Epithelial cell of esophagus (primary cell): ENCODE data around the gene DENND5A.
"Not testable (repeated sequence)": the region's sequence is repeated elsewhere in the genome, so short reads cannot be mapped to it uniquely, and the experiment has no call there.

Source experiments
- DNase-seq: peaks from one replicate; pipeline ENCODE4 v3.0.0; 2010; ENCODE audit warnings: low read depth
- H3K4me3 ChIP-seq: 2 replicates; pipeline ENCODE4 v1.5.1; 2011; ENCODE audit warnings: mild to moderate bottlenecking, low read length, control low read depth
- TF ChIP-seq, protein P1 (sequence below): IDR thresholded peaks from 2 replicates; pipeline ENCODE4 v1.5.1; 2011; ENCODE audit warnings: low read depth, mild to moderate bottlenecking, low read length, control low read depth, inconsistent platforms; ENCODE audit not compliant: insufficient read depth; ENCODE audit errors: missing control alignments

DENND5A gene

DNA sequence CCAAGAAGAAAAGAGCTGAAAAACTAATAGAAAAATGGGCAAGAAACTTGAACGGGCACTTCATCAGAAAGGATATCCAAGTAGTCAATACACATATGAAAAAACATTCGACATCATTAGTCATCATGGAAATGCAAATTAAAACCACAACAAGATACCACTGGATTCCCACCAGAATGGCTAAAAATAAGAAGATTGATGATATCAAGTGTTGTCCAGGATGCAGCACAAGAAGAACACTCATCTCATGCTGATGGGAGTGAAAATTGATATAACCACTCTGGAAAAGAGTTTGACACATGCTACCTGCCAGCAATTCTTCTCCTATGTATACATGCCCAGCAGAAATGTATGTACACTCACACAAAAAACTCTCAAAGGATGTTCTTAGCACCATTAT lies 146.9 kb downstream of the DENND5A start:
- DNase-seq, result no peak
- H3K4me3 ChIP-seq, result no peak overlapping the region
- TF ChIP-seq, protein P1, sequence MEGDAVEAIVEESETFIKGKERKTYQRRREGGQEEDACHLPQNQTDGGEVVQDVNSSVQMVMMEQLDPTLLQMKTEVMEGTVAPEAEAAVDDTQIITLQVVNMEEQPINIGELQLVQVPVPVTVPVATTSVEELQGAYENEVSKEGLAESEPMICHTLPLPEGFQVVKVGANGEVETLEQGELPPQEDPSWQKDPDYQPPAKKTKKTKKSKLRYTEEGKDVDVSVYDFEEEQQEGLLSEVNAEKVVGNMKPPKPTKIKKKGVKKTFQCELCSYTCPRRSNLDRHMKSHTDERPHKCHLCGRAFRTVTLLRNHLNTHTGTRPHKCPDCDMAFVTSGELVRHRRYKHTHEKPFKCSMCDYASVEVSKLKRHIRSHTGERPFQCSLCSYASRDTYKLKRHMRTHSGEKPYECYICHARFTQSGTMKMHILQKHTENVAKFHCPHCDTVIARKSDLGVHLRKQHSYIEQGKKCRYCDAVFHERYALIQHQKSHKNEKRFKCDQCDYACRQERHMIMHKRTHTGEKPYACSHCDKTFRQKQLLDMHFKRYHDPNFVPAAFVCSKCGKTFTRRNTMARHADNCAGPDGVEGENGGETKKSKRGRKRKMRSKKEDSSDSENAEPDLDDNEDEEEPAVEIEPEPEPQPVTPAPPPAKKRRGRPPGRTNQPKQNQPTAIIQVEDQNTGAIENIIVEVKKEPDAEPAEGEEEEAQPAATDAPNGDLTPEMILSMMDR, result no peak

DNA sequence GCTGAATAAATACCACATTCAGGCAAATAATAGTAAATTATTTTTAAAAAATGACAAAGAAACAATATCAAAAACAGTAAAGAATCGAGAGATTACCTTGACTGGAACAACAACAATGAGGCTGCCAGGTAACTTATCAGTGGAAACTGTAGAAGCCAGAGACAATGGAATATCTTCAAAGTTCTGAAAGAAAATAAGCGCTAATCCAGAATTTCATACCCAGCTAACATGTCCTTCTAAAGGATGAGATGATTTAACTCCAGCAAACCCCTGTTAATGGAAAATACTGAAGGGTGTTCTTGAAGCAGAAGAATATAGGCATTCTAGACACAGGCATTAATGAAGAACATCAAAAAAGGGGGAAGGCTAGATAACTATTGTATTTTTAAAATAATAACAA lies 153.1 kb downstream of the DENND5A start:
- no peak for DNase-seq
- no peak overlapping the region for H3K4me3 ChIP-seq
- TF ChIP-seq, protein P1, result no peak

DNA sequence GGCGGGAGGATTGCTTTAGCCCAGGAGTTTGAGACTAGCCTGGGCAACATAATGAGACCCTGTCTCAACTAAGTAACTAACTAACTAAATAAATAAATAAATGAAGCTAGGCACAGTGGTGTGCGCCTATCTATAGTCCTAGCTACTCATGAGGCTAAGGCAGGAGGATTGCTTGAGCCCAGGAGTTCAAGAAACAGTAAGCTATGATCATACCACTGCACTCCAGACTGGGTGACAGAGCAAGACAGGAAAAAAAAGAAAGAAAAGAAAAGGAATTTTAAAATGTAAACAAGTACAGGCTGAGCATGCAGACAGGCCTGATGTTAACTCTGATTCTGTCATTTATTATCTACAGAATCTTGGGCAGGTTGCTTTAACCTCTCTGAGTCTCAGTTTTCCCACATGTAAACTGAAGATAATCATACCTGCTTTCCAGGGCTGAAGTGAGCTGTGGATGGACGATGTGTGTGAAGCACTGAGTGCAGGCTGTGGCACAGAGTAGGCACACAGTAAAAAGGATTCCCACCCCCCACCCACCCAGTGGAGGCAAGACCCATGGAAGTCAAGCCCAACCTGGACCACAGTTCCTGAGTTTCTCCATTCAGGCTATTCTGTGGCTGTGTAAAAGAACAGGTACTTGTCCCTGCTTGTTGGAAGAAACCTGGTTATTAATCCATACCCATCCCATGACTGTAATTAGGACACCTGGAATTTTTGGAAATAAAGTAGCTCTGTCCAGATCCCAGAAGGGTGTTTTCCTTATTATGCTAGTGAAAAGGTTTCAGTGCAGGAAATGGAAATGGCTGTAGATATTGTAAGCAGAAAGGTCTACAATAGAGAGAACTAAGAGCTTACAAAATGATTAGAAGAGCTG lies 155.1 kb downstream of the DENND5A start:
- peak; percentile 47 for DNase-seq
- no peak overlapping the region for H3K4me3 ChIP-seq
- TF ChIP-seq, protein P1, result no peak

DNA sequence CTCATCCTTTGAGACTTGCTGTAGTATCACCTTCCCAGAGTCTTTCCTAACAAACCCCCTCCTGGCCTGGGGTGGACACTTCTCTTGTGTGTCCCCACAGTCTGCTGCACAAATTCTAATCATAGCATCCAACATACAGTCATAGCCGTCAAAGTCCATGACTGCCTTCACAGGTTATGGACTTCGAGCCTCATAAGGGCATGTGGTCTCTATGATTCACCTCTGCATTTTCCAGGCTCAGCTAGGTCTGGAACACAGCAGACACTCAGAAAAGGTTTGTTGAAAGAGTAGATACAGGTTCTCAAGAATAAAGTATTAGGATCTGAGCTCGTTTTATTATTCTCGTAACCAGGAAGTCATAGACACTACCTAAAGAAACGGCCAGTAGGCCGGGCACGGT lies 160.6 kb downstream of the DENND5A start:
- TF ChIP-seq, protein P1, result no peak
- no peak overlapping the region for H3K4me3 ChIP-seq
- no peak for DNase-seq

DNA sequence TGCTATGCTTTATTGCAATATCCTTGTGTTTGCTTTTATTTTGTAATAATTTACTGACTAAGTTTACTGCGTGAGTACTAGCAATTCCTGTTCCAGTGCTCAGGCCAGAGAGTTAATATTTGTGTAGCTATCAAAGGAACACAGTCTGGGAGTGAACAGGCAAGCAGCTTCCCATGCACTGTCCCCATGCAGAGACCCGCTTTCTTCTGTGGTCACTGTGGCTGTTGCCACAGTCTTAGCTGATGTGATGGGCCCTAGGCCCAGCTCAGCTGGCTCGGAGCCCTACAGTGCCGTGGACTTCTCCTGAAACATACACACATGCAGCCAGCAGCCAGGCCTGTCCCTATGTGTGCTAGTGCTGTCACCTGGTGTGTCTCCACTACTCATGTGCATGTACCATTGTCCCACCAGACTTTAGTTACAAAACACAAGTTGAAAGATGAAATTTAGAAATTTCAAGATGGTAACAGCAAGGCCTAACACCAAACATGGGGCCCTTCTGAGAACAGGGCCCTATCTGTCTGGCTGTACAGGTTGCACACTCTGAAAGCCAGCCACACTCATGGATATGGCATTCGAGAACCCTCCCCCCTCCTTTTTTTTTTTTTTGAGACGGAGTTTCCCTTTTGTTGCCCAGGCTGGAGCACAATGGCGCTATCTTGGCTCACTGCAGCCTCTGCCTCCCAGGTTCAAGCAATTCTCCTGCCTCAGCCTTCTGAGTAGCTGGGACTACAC lies 161.4 kb downstream of the DENND5A start:
- H3K4me3 ChIP-seq, result no peak overlapping the region
- TF ChIP-seq, protein P1, result no peak
- DNase-seq, result no peak

DNA sequence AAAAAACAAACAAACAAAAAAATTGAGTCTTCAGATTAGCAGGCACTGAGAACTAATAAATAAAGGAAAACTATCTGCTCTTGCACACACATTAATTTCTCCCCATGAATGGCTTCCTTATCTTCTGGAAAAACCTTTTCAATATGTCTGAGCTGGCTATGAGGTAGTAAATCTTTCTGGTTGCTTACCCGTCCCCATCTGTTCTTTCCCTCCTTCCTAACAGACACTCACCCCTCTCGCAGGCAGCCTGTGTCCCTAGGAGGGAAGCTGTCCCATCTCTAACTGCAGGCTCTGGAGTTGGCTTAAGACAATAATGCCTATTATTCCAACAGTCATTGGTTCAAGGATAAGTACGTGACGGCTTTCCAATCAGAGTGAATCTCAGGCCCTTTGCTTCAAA lies 165.5 kb downstream of the DENND5A start:
- no peak overlapping the region for H3K4me3 ChIP-seq
- DNase-seq, result no peak
- TF ChIP-seq, protein P1, result no peak

DNA sequence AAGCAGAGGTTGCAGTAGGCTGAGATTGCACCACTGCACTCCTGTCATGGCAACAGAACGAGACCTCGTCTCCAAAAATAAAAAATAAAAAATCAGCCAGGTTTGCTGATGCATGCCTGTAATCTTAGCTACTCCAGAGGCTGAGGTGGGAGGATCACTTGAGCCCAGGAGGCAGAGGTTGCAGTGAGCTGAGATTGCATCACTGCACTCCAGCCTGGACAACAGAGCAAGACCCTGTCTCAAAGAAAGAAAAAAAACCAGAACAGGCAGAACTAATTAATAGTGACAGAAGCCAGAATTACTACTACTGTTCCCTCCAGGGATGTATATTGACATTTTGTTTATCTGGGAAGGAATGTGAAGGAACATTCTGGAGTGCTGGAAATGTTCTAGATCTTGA lies 166.7 kb downstream of the DENND5A start:
- not testable (repeated sequence) for DNase-seq

DNA sequence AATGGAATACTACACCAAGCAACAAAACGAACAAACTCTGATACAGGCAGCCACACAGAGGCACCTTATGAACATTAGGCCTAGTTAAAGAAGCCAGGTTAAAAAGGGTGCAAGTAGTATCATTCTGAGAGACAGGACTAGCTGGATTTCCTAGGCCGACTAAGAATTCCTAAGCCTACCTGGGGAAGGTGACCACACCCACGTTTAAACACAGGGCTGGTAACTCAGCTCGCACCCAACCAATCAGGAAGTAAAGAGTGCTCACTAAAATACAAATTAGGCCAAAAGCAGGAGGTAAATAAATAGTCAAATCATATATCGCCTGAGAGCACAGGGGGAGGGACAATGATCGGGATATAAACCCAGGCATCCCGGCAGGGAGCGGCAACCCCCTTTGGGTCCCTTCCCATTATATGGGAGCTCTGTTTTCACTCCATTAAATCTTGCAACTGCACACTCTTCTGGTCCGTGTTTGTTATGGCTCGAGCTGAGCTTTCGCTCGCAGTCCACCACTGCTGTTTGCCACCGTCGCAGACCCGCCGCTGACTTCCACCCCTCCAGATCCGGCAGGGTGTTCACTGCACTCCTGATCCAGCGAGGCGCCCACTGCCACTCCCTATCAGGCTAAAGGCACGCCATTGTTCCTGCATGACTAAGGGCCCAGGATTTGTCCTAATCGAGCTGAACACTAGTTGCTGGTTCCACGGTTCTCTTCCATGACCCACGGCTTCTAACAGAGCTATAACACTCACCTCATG lies 167.8 kb downstream of the DENND5A start:
- DNase-seq, H3K4me3 ChIP-seq: not testable (repeated sequence)

More for the DNA sequence above, 166.7 kb downstream of the DENND5A start:
- not testable (repeated sequence) for H3K4me3 ChIP-seq
